B cell (primary cell): ENCODE results near the gene CCDC6. TPM values are rescaled to one million over a fixed set of nuclear protein-coding genes. Genes with fewer than 3 reads are reported as not detected.

ENCODE experiments used
- ATAC-seq: fragments of 200-7000 bp; cut with Tn5 transposase; one replicate; pipeline ENCODE4 v1.10.0; 2021; ENCODE audit warnings: low read depth, mild to moderate bottlenecking, moderate number of reproducible peaks, moderate library complexity
- CTCF ChIA-PET: fragments of 350-600 bp; sonication (Branson Sonifier 250); formaldehyde crosslinking; loops from one replicate; lab custom pipeline; 2021; ENCODE audit warnings: antibody characterized with exemption, inconsistent platforms; lab: Charles Lee
- POLR2A ChIA-PET: fragments of 350-600 bp; sonication (Branson Sonifier 250); formaldehyde crosslinking; loops from one replicate; lab custom pipeline; 2021; ENCODE audit warnings: antibody characterized with exemption; lab: Charles Lee
- DNase-seq: peaks from one replicate; pipeline ENCODE4 v3.0.0; 2013
- H2AFZ ChIP-seq: 2 replicates; pipeline ENCODE4 v1.6.1; 2012; ENCODE audit warnings: mild to moderate bottlenecking, low read depth, low read length; ENCODE audit not compliant: insufficient read depth, poor library complexity, severe bottlenecking
- H3K27ac ChIP-seq, 2 donors: 1 replicate in 1 of 2; 2 replicates in 1 of 2; pipeline ENCODE4 v1.5.1; 2012 to 2013; ENCODE audit warnings: low read length in 2 of 2, mild to moderate bottlenecking in 2 of 2, moderate library complexity in 1 of 2
- H3K27me3 ChIP-seq, 4 experiments: fragments of 200-600 bp in 1 of 4; sonication (generic) in 1 of 4; replicated peaks in 1 of 4; 1 replicate in 2 of 4; 2 replicates in 2 of 4; pipeline versions ENCODE4 v1.6.1 to v1.7.0; 2013 to 2016; ENCODE audit warnings: low read length in 3 of 4, mild to moderate bottlenecking in 2 of 4, mixed read lengths in 1 of 4, moderate library complexity in 1 of 4; ENCODE audit not compliant: insufficient read depth in 4 of 4, control insufficient read depth in 3 of 4; ENCODE audit errors: control extremely low read depth in 1 of 4
- H3K36me3 ChIP-seq, 2 experiments: replicated peaks in 1 of 2; 1 replicate in 1 of 2; 2 replicates in 1 of 2; pipeline versions ENCODE4 v1.6.1 to v1.7.1; 2013; ENCODE audit warnings: low read length in 1 of 2; ENCODE audit not compliant: insufficient read depth in 2 of 2, control insufficient read depth in 1 of 2; ENCODE audit errors: control extremely low read depth in 1 of 2, extremely low read depth in 1 of 2
- H3K4me1 ChIP-seq, 2 donors: fragments of 200-600 bp in 1 of 2; sonication (generic) in 1 of 2; 1 replicate in 1 of 2; 2 replicates in 1 of 2; pipeline versions ENCODE4 v1.5.1 to v1.6.1; 2013 to 2017; ENCODE audit warnings: low read length in 2 of 2; ENCODE audit not compliant: control insufficient read depth in 2 of 2, insufficient read depth in 2 of 2
- H3K4me2 ChIP-seq: replicated peaks from 2 replicates; pipeline ENCODE3; 2012; ENCODE audit warnings: mild to moderate bottlenecking, low read depth, low read length; ENCODE audit not compliant: poor library complexity, severe bottlenecking
- H3K4me3 ChIP-seq, 5 experiments: fragments of 200-600 bp in 1 of 5; sonication (generic) in 1 of 5; 1 replicate in 3 of 5; 2 replicates in 2 of 5; pipeline versions ENCODE4 v1.5.1 to v1.7.0; 2011 to 2016; ENCODE audit warnings: low read length in 4 of 5, mild to moderate bottlenecking in 4 of 5, low read depth in 2 of 5, control low read depth in 1 of 5, moderate library complexity in 1 of 5; ENCODE audit not compliant: insufficient read depth in 1 of 5; ENCODE audit errors: control extremely low read depth in 1 of 5, extremely low read depth in 1 of 5
- H3K79me2 ChIP-seq: fragments of 200-600 bp; sonication (generic); one replicate; pipeline ENCODE4 v1.6.0; 2016; ENCODE audit warnings: low read length; ENCODE audit not compliant: control insufficient read depth, insufficient read depth
- H3K9ac ChIP-seq: fragments of 200-600 bp; sonication (generic); 2 replicates; pipeline ENCODE4 v1.6.1; 2017; ENCODE audit warnings: mild to moderate bottlenecking, low read length, moderate library complexity
- H3K9me3 ChIP-seq, 3 donors: one replicate each; pipeline versions ENCODE4 v1.6.1 to v1.7.1; 2013; ENCODE audit warnings: low read length in 2 of 3; ENCODE audit not compliant: control insufficient read depth in 2 of 3, insufficient read depth in 1 of 3; ENCODE audit errors: control extremely low read depth in 1 of 3
- H4K20me1 ChIP-seq: 2 replicates; pipeline ENCODE4 v1.6.0; 2012; ENCODE audit warnings: mild to moderate bottlenecking, low read length; ENCODE audit not compliant: insufficient read depth, control insufficient read depth, poor library complexity, severe bottlenecking
- H3K27ac Mint-ChIP-seq: one replicate; pipeline ENCODE4 v1.8.0; 2021; ENCODE audit warnings: mixed read lengths
- H3K27me3 Mint-ChIP-seq: one replicate; pipeline ENCODE4 v1.8.0; 2021; ENCODE audit warnings: mixed read lengths
- H3K4me1 Mint-ChIP-seq: one replicate; pipeline ENCODE4 v1.8.0; 2021; ENCODE audit warnings: mixed read lengths
- H3K4me3 Mint-ChIP-seq: one replicate; pipeline ENCODE4 v1.8.0; 2021; ENCODE audit warnings: mixed read lengths
- H3K9me3 Mint-ChIP-seq: one replicate; pipeline ENCODE4 v1.8.0; 2022; ENCODE audit warnings: mixed read lengths; ENCODE audit not compliant: insufficient read depth
- EZH2 ChIP-seq: IDR thresholded peaks from 2 replicates; pipeline ENCODE4 v1.6.1; 2012; ENCODE audit warnings: borderline replicate concordance, low read depth, mild to moderate bottlenecking, moderate library complexity, low read length; ENCODE audit not compliant: insufficient read depth, poor library complexity, severe bottlenecking
- WGBS: methylation state at CpG from one replicate; pipeline ENCODE4 v1.1.5; 2013; ENCODE audit warnings: missing lambda C conversion rate; ENCODE audit not compliant: insufficient coverage; 5-methylcytosine and 5-hydroxymethylcytosine counted together
- intact Hi-C: fragments of 100-400 bp; cut with micrococcal nuclease; formaldehyde crosslinking; loops from one replicate; pipeline ENCODE4 v1.10.0; 2022
- polyA plus RNA-seq: library from polyadenylated mRNA; depleted of rRNA; stranded (reverse); fragments of >200 nt; gene quantifications from 2 replicates; pipeline ENCODE4 v1.2.3, GENCODE V29; 2012
- total RNA-seq, 2 donors: library from RNA; stranded (reverse); fragments of 120-200 nt in 1 of 2; gene quantifications; 1 replicate in 1 of 2; 2 replicates in 1 of 2; pipeline versions ENCODE4 v1.2.3 to v1.2.4, GENCODE V29; 2013 to 2022
- TF ChIP-seq, protein P1 (sequence below): fragments of 200-600 bp; IDR thresholded peaks from one replicate; pipeline ENCODE4 v1.8.0; 2022; ENCODE audit warnings: antibody characterized with exemption, mild to moderate bottlenecking

The CCDC6 gene
- total and polyA plus RNA-seq, 2 donors (not counting 1 experiment from before 2014, with no cell fraction given) = 18.2 to 30.1 TPM

DNA sequence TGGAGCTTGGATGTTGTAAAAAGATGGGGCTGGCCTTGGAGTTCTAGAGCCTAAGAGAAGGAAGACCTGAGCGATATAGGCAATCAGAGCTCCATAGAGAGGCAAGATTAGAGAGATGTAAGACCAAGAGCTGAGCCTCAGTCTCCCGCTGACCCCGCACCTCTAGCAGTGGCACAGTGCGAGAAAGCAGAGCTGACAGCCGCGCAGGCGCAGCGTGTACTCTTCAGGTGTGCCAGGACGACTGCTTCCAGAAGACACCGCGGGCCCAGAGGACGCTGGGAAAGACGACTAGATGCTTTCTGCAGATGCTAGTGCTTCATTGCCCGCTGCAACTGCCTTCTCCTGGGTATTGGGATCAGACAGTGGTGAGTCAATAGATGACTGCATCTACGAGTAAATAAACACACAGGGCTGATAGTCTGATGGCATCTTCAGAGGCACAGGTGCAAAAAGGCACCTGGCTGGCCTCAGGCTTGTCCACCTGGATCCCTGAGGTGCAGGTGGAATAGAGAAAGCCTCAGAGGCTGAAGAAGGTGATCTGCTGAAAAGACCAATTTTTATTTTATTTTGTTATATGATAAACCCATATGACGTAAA, 38.1 kb upstream of the CCDC6 start:
- H3K9me3 Mint-ChIP-seq = no peaks in the 10 kb centered on the region
- DNase-seq (no peak), ATAC-seq (no peak)
- Histone ChIP-seq H3K79me2 (no peaks in the 10 kb centered on the region), H3K27me3 (no peaks in the 10 kb centered on the region), H4K20me1 (no peaks in the 10 kb centered on the region), H3K4me2 (no peak overlapping the region), H3K27ac (no peak overlapping the region), H3K36me3 (no peaks in the 10 kb centered on the region), H3K4me1 (no peaks in the 10 kb centered on the region), H2AFZ (no peak overlapping the region), H3K9me3 (peaks cover 0 to 2% (median 0%) of the 10 kb centered on the region in 3 donors), H3K4me3 (no peak overlapping the region), H3K9ac (no peak overlapping the region)
- POLR2A ChIA-PET = no interaction called here
- intact Hi-C loops = no loop called here
- TF ChIP-seq, protein P1, sequence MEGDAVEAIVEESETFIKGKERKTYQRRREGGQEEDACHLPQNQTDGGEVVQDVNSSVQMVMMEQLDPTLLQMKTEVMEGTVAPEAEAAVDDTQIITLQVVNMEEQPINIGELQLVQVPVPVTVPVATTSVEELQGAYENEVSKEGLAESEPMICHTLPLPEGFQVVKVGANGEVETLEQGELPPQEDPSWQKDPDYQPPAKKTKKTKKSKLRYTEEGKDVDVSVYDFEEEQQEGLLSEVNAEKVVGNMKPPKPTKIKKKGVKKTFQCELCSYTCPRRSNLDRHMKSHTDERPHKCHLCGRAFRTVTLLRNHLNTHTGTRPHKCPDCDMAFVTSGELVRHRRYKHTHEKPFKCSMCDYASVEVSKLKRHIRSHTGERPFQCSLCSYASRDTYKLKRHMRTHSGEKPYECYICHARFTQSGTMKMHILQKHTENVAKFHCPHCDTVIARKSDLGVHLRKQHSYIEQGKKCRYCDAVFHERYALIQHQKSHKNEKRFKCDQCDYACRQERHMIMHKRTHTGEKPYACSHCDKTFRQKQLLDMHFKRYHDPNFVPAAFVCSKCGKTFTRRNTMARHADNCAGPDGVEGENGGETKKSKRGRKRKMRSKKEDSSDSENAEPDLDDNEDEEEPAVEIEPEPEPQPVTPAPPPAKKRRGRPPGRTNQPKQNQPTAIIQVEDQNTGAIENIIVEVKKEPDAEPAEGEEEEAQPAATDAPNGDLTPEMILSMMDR = no peak
- no peak for TF ChIP-seq EZH2
- no peaks in the 10 kb centered on the region for H3K4me1 Mint-ChIP-seq
- H3K4me3 Mint-ChIP-seq = no peak overlapping the region
- CTCF ChIA-PET = no interaction called here
- WGBS = 89% methylated on average over 15 of the region's 16 CpGs
- peaks cover 32% of the 10 kb centered on the region for H3K27me3 Mint-ChIP-seq
- H3K27ac Mint-ChIP-seq = no peak overlapping the region

DNA sequence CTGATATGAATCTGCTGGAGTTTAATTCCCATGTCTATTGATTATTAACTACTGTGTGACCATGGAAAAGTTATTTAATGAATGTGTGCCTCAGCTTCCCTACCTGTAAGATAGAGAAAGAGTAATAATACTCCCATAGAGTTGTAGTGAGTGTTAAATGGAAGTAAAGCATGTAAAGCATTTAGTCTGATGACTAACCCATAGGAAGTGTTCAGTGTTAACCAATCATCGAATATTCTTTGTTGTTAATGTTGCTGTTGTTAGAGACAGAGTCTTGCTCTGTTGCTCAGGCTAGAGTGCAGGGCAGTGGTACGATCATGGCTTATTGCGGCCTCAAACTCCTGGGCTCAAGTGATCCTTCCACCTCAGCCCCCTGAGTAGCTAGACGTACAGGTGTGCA, 36.2 kb upstream of the CCDC6 start:
- H3K79me2 ChIP-seq = no peaks in the 10 kb centered on the region
- DNase-seq (no peak), ATAC-seq (no peak)
- no peaks in the 10 kb centered on the region for H3K4me1 ChIP-seq
- no peak overlapping the region for H3K27ac Mint-ChIP-seq
- no peaks in the 10 kb centered on the region for H3K4me1 Mint-ChIP-seq
- CTCF ChIA-PET = no interaction called here
- 100% methylated on average over 1 of the region's 4 CpGs for WGBS
- no peaks in the 10 kb centered on the region for H3K36me3 ChIP-seq
- POLR2A ChIA-PET = no interaction called here
- H3K4me3 ChIP-seq = no peak overlapping the region
- intact Hi-C loops = no loop called here
- H3K27me3 ChIP-seq = no peaks in the 10 kb centered on the region
- H3K4me2 ChIP-seq = no peak overlapping the region
- no peak overlapping the region for H2AFZ ChIP-seq
- H3K9ac ChIP-seq = no peak overlapping the region
- H3K9me3 Mint-ChIP-seq = no peaks in the 10 kb centered on the region
- peaks cover 40% of the 10 kb centered on the region for H3K27me3 Mint-ChIP-seq
- peaks cover 0 to 2% (median 0%) of the 10 kb centered on the region in 3 donors for H3K9me3 ChIP-seq
- no peak overlapping the region for H3K27ac ChIP-seq
- no peak overlapping the region for H3K4me3 Mint-ChIP-seq
- no peaks in the 10 kb centered on the region for H4K20me1 ChIP-seq
- no peak for TF ChIP-seq EZH2
- TF ChIP-seq, protein P1 = no peak
